ENCODE results near the gene ATP13A3. TPM values are rescaled to one million over a fixed set of nuclear protein-coding genes. Genes with fewer than 3 reads are reported as not detected.

Gene ATP13A3
- total RNA-seq, 1 donor from 2014 or later = 79.2 TPM

- no peak for TF ChIP-seq CTCF (IDR thresholded peaks at IDR 0.05; ENCODE audit: insufficient read depth, low read depth, low read length)
- no peak for TF ChIP-seq EZH2 (IDR thresholded peaks at IDR 0.05; ENCODE audit: insufficient read depth, low read length)
- no peak for FAIRE-seq
These were observed 106.5 kb downstream of the ATP13A3 start for GRCh38 chr3:194380326-194380725.

GRCh38 chr3:194379651-194380050 is 107.2 kb downstream of the ATP13A3 start:
- Mint-ChIP-seq H3K36me3 (ENCODE audit: low read depth, unreplicated experiment) (no peaks in the 10 kb centered on the region), H3K27ac (ENCODE audit: unreplicated experiment) (no peak overlapping the region), H3K9me3 (ENCODE audit: unreplicated experiment) (no peaks in the 10 kb centered on the region), H3K4me3 (ENCODE audit: unreplicated experiment) (peak overlapping the region; percentile 50), H3K4me1 (ENCODE audit: low read depth, unreplicated experiment) (no peaks in the 10 kb centered on the region), H3K27me3 (ENCODE audit: low read depth, unreplicated experiment) (peaks cover 36% of the 10 kb centered on the region)
- H3K9ac ChIP-seq (ENCODE audit: low read length) = no peak overlapping the region
- no peaks in the 10 kb centered on the region for H4K20me1 ChIP-seq (ENCODE audit: insufficient read depth, low read length)
- H3K4me3 ChIP-seq (ENCODE audit: insufficient read depth, low read depth, low read length) = no peak overlapping the region
- FAIRE-seq (no peak), DNase-seq (ENCODE audit: low read depth) (no peak)
- no peaks in the 10 kb centered on the region for H3K9me3 ChIP-seq (ENCODE audit: insufficient read depth, low read depth, low read length)
- H3K79me2 ChIP-seq (ENCODE audit: insufficient read depth, low read length) = no peaks in the 10 kb centered on the region
- H3K4me1 ChIP-seq (ENCODE audit: insufficient read depth, low read length) = no peaks in the 10 kb centered on the region
- no peak overlapping the region for H2AFZ ChIP-seq (ENCODE audit: low read depth, low read length)
- peaks cover 27% of the 10 kb centered on the region for H3K27me3 ChIP-seq (ENCODE audit: insufficient read depth, low read length)
- no peak overlapping the region for H3K27ac ChIP-seq (ENCODE audit: low read depth, low read length)
- H3K36me3 ChIP-seq (ENCODE audit: insufficient read depth, low read length) = no peaks in the 10 kb centered on the region
- no peak overlapping the region for H3K4me2 ChIP-seq (ENCODE audit: low read length)
- no peak for TF ChIP-seq EZH2 (IDR thresholded peaks at IDR 0.05; ENCODE audit: insufficient read depth, low read length)
- no peak for TF ChIP-seq CTCF (IDR thresholded peaks at IDR 0.05; ENCODE audit: insufficient read depth, low read depth, low read length)

More at GRCh38 chr3:194380326-194380725, 106.5 kb downstream of the ATP13A3 start:
- H3K4me1 ChIP-seq (ENCODE audit: insufficient read depth, low read length) = no peaks in the 10 kb centered on the region
- Mint-ChIP-seq H3K4me1 (ENCODE audit: low read depth, unreplicated experiment) (no peaks in the 10 kb centered on the region), H3K9me3 (ENCODE audit: unreplicated experiment) (no peaks in the 10 kb centered on the region), H3K27ac (ENCODE audit: unreplicated experiment) (no peak overlapping the region), H3K36me3 (ENCODE audit: low read depth, unreplicated experiment) (no peaks in the 10 kb centered on the region), H3K27me3 (ENCODE audit: low read depth, unreplicated experiment) (peaks cover 36% of the 10 kb centered on the region), H3K4me3 (ENCODE audit: unreplicated experiment) (no peak overlapping the region)
- no peaks in the 10 kb centered on the region for H3K9me3 ChIP-seq (ENCODE audit: insufficient read depth, low read depth, low read length)
- H3K9ac ChIP-seq (ENCODE audit: low read length) = no peak overlapping the region
- H2AFZ ChIP-seq (ENCODE audit: low read depth, low read length) = no peak overlapping the region
- H3K4me2 ChIP-seq (ENCODE audit: low read length) = no peak overlapping the region
- no peak overlapping the region for H3K4me3 ChIP-seq (ENCODE audit: insufficient read depth, low read depth, low read length)
- H3K36me3 ChIP-seq (ENCODE audit: insufficient read depth, low read length) = no peaks in the 10 kb centered on the region
- no peaks in the 10 kb centered on the region for H3K79me2 ChIP-seq (ENCODE audit: insufficient read depth, low read length)
- no peak overlapping the region for H3K27ac ChIP-seq (ENCODE audit: low read depth, low read length)
- H3K27me3 ChIP-seq (ENCODE audit: insufficient read depth, low read length) = peaks cover 27% of the 10 kb centered on the region
- no peak for DNase-seq (ENCODE audit: low read depth)
- H4K20me1 ChIP-seq (ENCODE audit: insufficient read depth, low read length) = no peaks in the 10 kb centered on the region

GRCh38 chr3:194379231-194379630 is 107.6 kb downstream of the ATP13A3 start:
- Histone ChIP-seq H3K27ac (ENCODE audit: low read depth, low read length) (no peak overlapping the region), H3K36me3 (ENCODE audit: insufficient read depth, low read length) (no peaks in the 10 kb centered on the region), H2AFZ (ENCODE audit: low read depth, low read length) (no peak overlapping the region), H3K4me3 (ENCODE audit: insufficient read depth, low read depth, low read length) (no peak overlapping the region), H3K9ac (ENCODE audit: low read length) (no peak overlapping the region), H3K9me3 (ENCODE audit: insufficient read depth, low read depth, low read length) (no peaks in the 10 kb centered on the region), H3K4me2 (ENCODE audit: low read length) (no peak overlapping the region), H3K27me3 (ENCODE audit: insufficient read depth, low read length) (peaks cover 27% of the 10 kb centered on the region), H4K20me1 (ENCODE audit: insufficient read depth, low read length) (no peaks in the 10 kb centered on the region), H3K4me1 (ENCODE audit: insufficient read depth, low read length) (no peaks in the 10 kb centered on the region), H3K79me2 (ENCODE audit: insufficient read depth, low read length) (no peaks in the 10 kb centered on the region)
- no peak for FAIRE-seq
- Mint-ChIP-seq H3K27ac (ENCODE audit: unreplicated experiment) (no peak overlapping the region), H3K9me3 (ENCODE audit: unreplicated experiment) (no peaks in the 10 kb centered on the region), H3K4me1 (ENCODE audit: low read depth, unreplicated experiment) (no peaks in the 10 kb centered on the region), H3K36me3 (ENCODE audit: low read depth, unreplicated experiment) (no peaks in the 10 kb centered on the region), H3K27me3 (ENCODE audit: low read depth, unreplicated experiment) (peaks cover 34% of the 10 kb centered on the region), H3K4me3 (ENCODE audit: unreplicated experiment) (no peak overlapping the region)
- no peak for DNase-seq (ENCODE audit: low read depth)
- TF ChIP-seq CTCF (IDR thresholded peaks at IDR 0.05; ENCODE audit: insufficient read depth, low read depth, low read length) (no peak), EZH2 (IDR thresholded peaks at IDR 0.05; ENCODE audit: insufficient read depth, low read length) (no peak)
